HG03565 (cell line): ENCODE data around the gene PCDHA6.
"Not testable (repeated sequence)": the region's sequence is repeated elsewhere in the genome, so short reads cannot be mapped to it uniquely, and the experiment has no call there.

Experiments used
- ATAC-seq: cut with Tn5 transposase; IDR thresholded peaks from one replicate; pipeline ENCODE4 v1.9.1; 2021; ENCODE audit warnings: mild to moderate bottlenecking, moderate library complexity; ENCODE audit not compliant: unreplicated experiment

Gene PCDHA6

DNA sequence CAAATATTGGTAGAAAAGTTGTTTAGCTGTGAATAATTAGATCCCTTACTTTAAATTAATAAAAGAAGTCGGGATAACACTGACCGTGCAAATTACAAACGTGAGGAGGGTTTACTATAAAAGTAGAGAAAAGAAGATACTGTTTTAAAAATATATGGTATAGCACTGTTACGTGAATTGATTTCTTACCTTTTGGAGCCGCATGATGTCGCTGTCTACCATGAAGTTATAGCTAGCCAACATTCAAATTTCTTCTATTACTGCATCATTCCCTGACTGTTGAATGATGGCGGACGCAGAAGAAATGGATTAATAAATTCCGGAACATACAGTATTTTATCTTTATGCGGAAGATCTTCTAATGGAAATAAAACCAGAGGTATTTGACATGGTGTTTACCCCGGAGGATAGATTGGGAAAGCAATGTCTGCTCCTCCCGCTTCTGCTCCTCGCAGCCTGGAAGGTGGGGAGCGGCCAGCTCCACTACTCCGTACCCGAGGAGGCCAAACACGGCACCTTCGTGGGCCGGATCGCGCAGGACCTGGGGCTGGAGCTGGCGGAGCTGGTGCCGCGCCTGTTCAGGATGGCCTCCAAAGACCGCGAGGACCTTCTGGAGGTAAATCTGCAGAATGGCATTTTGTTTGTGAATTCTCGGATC is at the start of gene PCDHA6:
Gene PCDHA6 (plus strand): TSS at position 257 of the 658 bp plus-strand sequence. CDS start 132 bp downstream, at position 389.
- ATAC-seq: no peak

DNA sequence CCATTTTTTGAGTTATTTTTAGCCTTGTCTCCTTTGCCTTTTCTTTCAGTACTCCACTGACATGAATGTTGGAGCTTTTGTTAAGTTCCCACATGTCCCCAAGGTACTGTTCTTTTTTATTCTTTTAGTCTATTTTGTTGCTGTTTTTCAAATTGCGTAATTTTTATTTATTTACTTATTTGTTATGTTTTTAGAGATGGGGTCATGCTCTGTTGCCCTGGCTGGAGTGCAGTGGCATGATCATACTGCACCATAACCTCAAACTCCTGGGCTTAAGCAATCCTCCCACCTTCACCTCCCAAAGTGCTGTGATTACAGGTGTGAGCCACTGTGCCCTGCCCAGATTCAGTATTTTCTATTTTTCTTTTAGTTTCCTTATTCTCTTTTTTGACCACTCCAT is 47.2 kb upstream of the PCDHA6 start:
- no peak for ATAC-seq

- no peak for ATAC-seq
Measured at GRCh38 chr5:140785905-140786686, 41.7 kb upstream of the PCDHA6 start, which contains the start of gene PCDHA1. Gene PCDHA1, plus strand, starts transcription at chr5:140786140.

DNA sequence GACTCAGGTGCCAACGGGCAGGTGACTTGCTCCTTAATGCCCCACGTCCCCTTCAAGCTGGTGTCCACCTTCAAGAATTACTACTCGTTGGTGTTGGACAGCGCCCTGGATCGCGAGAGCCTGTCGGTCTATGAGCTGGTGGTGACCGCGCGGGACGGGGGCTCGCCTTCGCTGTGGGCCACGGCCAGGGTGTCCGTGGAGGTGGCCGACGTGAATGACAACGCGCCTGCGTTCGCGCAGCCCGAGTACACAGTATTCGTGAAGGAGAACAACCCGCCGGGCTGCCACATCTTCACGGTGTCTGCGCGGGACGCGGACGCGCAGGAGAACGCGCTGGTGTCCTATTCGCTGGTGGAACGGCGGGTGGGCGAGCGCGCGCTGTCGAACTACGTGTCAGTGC is 40.3 kb upstream of the PCDHA6 start:
- not testable (repeated sequence) for ATAC-seq

DNA sequence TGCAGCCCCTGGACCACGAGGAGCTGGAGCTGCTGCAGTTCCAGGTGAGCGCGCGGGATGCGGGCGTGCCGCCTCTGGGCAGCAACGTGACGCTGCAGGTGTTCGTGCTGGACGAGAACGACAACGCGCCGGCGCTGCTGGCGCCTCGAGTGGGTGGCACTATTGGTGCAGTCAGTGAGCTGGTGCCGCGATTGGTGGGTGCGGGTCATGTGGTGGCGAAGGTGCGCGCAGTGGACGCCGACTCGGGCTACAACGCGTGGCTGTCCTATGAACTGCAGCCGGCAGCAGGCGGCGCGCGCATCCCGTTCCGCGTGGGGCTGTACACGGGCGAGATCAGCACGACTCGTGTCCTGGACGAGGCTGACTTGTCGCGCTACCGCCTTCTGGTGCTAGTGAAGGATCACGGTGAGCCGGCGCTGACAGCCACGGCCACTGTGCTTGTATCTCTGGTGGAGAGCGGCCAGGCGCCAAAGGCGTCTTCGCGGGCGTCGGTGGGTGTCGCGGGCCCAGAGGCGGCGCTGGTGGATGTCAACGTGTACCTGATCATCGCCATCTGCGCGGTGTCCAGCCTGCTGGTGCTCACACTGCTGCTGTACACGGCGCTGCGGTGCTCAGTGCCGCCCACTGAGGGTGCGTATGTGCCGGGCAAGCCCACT is 39.8 kb upstream of the PCDHA6 start:
- ATAC-seq: not testable (repeated sequence)

DNA sequence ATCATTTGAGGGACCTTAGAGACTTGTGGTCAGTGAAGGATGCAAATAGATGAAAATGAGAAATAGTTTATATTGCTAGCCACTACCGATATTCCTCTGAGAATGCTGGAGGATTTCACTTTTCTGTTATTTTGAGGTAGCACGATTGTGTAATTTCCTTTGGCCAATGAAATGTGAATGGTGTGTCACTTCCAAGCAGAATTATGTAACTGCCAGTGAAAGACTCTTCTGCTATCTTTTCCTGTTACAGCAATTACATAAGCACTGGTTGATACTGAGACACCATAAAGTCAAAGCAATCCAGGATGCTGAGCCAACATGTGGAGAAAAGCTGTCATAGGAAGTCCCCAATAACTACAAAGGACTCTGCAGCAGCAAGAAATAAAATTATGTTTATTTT is 36.7 kb upstream of the PCDHA6 start:
- no peak for ATAC-seq

DNA sequence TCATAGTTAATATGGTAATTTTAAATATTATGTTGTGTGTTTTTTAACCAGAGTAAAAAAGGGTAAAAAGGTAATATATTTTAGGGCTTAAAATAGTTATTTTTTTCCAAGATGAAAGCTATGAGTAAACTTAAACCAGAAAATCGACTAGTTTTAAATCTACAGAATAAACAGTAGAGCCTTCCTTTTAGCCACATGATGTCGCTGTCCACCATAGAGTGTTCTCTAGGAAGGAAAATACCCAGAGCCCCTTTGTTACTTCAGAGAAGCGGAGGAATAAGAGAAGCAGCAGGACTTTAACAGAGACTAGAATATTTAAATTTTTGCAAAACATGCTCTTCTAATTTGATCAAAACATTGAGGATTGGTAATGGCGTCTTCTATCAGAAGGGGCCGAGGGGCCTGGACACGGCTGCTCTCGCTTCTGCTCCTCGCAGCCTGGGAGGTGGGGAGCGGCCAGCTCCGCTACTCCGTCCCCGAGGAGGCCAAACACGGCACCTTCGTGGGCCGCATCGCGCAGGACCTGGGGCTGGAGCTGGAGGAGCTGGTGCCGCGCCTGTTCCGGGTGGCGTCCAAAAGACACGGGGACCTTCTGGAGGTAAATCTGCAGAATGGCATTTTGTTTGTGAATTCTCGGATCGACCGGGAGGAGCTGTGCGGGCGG is 33.0 kb upstream of the PCDHA6 start, which contains the start of gene PCDHA2:
Gene PCDHA2 (plus strand): TSS at position 258 of the 664 bp plus-strand sequence.
- no peak for ATAC-seq

DNA sequence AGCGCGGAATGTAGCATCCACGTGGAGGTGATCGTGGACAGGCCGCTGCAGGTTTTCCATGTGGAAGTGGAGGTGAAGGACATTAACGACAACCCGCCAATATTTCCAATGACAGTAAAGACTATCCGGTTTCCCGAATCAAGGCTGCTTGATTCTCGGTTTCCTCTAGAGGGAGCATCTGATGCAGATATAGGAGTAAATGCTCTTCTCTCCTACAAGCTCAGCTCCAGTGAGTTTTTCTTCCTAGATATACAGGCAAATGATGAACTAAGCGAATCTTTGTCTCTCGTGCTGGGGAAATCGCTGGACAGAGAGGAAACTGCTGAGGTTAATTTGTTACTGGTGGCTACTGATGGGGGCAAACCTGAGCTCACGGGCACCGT is 32.5 kb upstream of the PCDHA6 start:
- ATAC-seq: no peak

DNA sequence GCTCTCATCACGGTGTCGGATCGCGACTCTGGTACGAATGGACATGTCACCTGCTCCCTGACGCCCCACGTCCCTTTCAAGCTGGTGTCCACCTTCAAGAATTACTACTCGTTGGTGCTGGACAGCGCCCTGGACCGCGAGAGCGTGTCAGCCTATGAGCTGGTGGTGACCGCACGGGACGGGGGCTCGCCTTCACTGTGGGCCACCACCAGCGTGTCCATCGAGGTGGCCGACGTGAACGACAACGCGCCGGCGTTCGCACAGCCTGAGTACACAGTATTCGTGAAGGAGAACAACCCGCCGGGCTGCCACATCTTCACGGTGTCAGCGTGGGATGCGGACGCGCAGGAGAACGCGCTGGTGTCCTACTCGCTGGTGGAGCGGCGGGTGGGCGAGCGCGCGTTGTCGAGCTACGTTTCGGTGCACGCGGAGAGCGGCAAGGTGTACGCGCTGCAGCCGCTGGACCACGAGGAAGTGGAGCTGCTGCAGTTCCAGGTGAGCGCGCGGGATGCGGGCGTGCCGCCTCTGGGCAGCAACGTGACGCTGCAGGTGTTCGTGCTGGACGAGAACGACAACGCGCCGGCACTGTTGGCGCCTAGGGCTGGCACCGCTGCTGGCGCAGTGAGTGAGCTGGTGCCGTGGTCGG is 31.6 kb upstream of the PCDHA6 start:
- ATAC-seq: not testable (repeated sequence)

GRCh38 chr5:140796718-140797095 is 31.1 kb upstream of the PCDHA6 start:
- ATAC-seq: no peak

DNA sequence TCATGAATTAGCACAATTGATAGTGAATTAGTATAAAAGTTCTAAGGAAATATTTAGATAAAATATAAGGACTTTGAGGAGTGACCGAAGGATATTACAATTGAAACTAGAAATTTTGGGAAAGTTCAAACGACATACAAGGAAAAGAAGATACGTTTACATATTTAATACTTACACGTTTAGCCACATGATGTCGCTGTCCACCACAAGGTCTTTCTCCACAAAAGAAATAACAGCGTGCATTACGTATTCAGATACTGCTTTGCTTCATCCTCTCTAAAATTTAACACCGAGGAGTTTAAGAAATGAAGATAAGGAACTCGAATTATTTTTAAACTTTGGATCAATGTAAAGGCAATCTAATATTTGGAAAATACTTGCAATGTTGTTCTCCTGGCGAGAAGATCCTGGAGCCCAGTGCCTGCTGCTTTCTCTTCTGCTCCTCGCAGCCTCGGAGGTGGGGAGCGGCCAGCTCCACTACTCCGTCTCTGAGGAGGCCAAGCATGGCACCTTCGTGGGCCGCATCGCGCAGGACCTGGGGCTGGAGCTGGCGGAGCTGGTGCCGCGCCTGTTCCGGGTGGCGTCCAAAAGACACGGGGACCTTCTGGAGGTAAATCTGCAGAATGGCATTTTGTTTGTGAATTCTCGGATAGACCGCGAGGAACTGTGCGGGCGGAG is 26.8 kb upstream of the PCDHA6 start, which contains the start of gene PCDHA3:
Gene PCDHA3 (plus strand): TSS at position 242 of the 678 bp plus-strand sequence.
- ATAC-seq: no peak

- no peak for ATAC-seq
Measured at GRCh38 chr5:140801494-140801841, 26.3 kb upstream of the PCDHA6 start.

- ATAC-seq: not testable (repeated sequence)
Measured at GRCh38 chr5:140802381-140802780, 25.4 kb upstream of the PCDHA6 start.

DNA sequence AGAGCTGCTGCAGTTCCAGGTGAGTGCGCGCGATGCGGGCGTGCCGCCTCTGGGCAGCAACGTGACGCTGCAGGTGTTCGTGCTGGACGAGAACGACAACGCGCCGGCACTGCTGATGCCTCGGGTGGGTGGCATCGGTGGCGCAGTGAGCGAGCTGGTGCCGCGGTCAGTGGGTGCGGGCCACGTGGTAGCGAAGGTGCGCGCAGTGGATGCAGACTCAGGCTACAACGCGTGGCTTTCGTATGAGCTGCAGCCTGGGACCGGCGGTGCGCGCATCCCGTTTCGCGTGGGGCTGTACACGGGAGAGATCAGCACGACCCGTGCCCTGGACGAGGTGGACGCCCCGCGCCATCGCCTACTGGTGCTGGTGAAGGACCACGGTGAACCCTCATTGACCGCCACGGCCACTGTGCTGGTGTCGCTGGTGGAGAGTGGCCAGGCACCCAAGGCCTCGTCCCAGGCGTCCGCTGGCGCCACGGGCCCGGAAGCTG is 24.9 kb upstream of the PCDHA6 start:
- no peak for ATAC-seq

- ATAC-seq: no peak
Measured at GRCh38 chr5:140806834-140807775, 20.7 kb upstream of the PCDHA6 start, which contains the start of gene PCDHA4. Gene PCDHA4, plus strand, starts transcription at chr5:140807068.

DNA sequence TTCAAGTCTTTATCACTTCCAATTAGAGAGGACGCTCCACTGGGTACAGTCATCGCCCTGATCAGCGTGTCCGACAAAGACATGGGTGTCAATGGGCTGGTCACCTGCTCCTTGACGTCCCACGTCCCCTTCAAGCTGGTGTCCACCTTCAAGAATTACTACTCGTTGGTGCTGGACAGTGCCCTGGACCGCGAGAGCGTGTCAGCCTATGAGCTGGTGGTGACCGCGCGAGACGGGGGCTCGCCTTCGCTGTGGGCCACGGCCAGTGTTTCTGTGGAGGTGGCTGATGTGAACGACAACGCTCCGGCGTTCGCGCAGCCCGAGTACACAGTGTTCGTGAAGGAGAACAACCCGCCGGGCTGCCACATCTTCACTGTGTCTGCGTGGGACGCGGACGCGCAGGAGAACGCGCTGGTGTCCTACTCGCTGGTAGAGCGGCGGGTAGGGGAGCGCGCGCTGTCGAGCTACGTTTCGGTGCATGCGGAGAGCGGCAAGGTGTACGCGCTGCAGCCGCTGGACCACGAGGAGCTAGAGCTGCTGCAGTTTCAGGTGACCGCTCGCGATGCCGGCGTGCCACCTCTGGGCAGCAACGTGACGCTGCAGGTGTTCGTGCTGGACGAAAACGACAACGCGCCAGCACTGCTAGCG is 19.4 kb upstream of the PCDHA6 start:
- ATAC-seq: not testable (repeated sequence)

GRCh38 chr5:140808889-140809291 is 18.9 kb upstream of the PCDHA6 start:
- ATAC-seq: no peak
